Gastrocnemius medialis (tissue), 4 donors: ENCODE results near the gene PXK. TPM values are rescaled to one million over a fixed set of nuclear protein-coding genes. Genes with fewer than 3 reads are reported as not detected.
A peak's percentile ranks its signal among the peaks of the same experiment; 100 is the strongest.

Experiments
- ATAC-seq, 2 donors: fragments of 150-250 bp; one replicate each; pipeline ENCODE4 v1.9.1; 2016
- DNase-seq, 2 donors: peaks; one replicate each; pipeline ENCODE4 v3.0.0-alpha.2; 2019
- H3K27ac ChIP-seq, 4 donors: fragments of 200-600 bp; sonication (generic); 1 replicate in 1 of 4; 2 replicates in 3 of 4; pipeline ENCODE4 v1.5.1; 2016 to 2018; ENCODE audit warnings: mild to moderate bottlenecking in 2 of 4, moderate library complexity in 1 of 4
- H3K27me3 ChIP-seq, 3 donors: fragments of 200-600 bp; sonication (generic) in 2 of 3; 1 replicate in 1 of 3; 2 replicates in 2 of 3; pipeline versions ENCODE4 v1.5.1 to v1.6.0; 2016 to 2019; ENCODE audit warnings: mild to moderate bottlenecking in 1 of 3, moderate library complexity in 1 of 3
- H3K36me3 ChIP-seq, 2 donors: fragments of 200-600 bp; sonication (generic) in 1 of 2; one replicate each; pipeline ENCODE4 v1.5.1; 2017 to 2018
- H3K4me1 ChIP-seq, 2 donors: fragments of 200-600 bp; sonication (generic) in 1 of 2; one replicate each; pipeline ENCODE4 v1.5.1; 2016 to 2017; ENCODE audit warnings: mild to moderate bottlenecking in 2 of 2
- H3K4me3 ChIP-seq, 4 donors: fragments of 200-600 bp; sonication (generic) in 3 of 4; 1 replicate in 1 of 4; 2 replicates in 3 of 4; pipeline ENCODE4 v1.5.1; 2016 to 2019; ENCODE audit warnings: mild to moderate bottlenecking in 2 of 4
- H3K9me3 ChIP-seq, 3 donors: fragments of 200-600 bp; sonication (generic) in 2 of 3; 1 replicate in 1 of 3; 2 replicates in 2 of 3; pipeline ENCODE4 v1.5.1; 2016 to 2019
- POLR2A ChIP-seq, 2 donors: fragments of 450-650 bp; IDR thresholded peaks; one replicate each; pipeline ENCODE4 v1.6.1; 2017; ENCODE audit warnings: antibody characterized with exemption in 2 of 2, mild to moderate bottlenecking in 2 of 2, moderate library complexity in 2 of 2
- in situ Hi-C, 4 donors: fragments of 200-750 bp; cut with MboI; loops; one replicate each; pipeline versions ENCODE4 v1.15.0 to v1.8.0; 2017; ENCODE audit warnings: low sequenced_read_pairs in 4 of 4
- intact Hi-C: fragments of 100-400 bp; cut with DNase I; formaldehyde crosslinking; loops from one replicate; pipeline ENCODE4 v1.15.1; 2023; ENCODE audit warnings: low total_unique reads
- total RNA-seq, 4 donors: library from RNA; depleted of rRNA; stranded (reverse); fragments of >200 nt; gene quantifications; one replicate each; pipeline versions ENCODE4 v1.1.0 to v1.2.3, GENCODE V29; 2016
- TF ChIP-seq, protein P1 (sequence below), 5 experiments: fragments of 450-650 bp in 3 of 5; fragments of 200-600 bp in 2 of 5; sonication (generic) in 2 of 5; IDR thresholded peaks in 4 of 5; conservative IDR thresholded peaks in 1 of 5; 1 replicate in 4 of 5; 2 replicates in 1 of 5; pipeline ENCODE4 v1.5.1; 2016 to 2019; ENCODE audit warnings: antibody characterized with exemption in 5 of 5, mild to moderate bottlenecking in 3 of 5, moderate library complexity in 3 of 5

The PXK gene
- total RNA-seq, 4 donors from 2014 or later = 21.6 to 33.6 (median 24.4) TPM

DNA sequence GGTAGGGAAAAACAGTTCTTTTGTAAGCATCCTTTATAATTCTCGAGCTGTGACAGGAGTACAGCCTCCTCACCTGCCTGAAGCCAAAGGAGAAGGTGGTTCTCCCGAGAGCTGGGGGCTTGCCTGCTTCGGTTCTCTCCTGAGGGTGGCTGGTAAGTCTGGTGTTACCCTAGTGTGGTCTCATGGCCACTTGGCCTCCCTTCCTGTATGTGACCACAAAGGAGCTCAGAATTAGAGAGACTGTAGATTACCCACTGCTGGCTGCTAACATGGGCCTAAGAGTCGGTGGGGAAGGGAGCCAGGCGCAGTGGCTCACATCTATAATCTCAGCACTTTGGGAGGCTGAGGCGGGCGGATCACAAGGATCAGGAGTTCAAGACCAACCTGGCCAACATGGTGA lies 88.3 kb downstream of the PXK start:
- TF ChIP-seq, protein P1, sequence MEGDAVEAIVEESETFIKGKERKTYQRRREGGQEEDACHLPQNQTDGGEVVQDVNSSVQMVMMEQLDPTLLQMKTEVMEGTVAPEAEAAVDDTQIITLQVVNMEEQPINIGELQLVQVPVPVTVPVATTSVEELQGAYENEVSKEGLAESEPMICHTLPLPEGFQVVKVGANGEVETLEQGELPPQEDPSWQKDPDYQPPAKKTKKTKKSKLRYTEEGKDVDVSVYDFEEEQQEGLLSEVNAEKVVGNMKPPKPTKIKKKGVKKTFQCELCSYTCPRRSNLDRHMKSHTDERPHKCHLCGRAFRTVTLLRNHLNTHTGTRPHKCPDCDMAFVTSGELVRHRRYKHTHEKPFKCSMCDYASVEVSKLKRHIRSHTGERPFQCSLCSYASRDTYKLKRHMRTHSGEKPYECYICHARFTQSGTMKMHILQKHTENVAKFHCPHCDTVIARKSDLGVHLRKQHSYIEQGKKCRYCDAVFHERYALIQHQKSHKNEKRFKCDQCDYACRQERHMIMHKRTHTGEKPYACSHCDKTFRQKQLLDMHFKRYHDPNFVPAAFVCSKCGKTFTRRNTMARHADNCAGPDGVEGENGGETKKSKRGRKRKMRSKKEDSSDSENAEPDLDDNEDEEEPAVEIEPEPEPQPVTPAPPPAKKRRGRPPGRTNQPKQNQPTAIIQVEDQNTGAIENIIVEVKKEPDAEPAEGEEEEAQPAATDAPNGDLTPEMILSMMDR (IDR thresholded peaks at IDR 0.05 in 4 of 5, conservative IDR thresholded peaks at IDR 0.05 in 1 of 5) = no peak
- TF ChIP-seq POLR2A (IDR thresholded peaks at IDR 0.05) = no peak
- ATAC-seq = no peak
- Histone ChIP-seq H3K9me3 (no peaks in the 10 kb centered on the region), H3K27me3 (no peaks in the 10 kb centered on the region), H3K4me3 (no peak overlapping the region), H3K4me1 (peaks cover 0 to 18% of the 10 kb centered on the region in 2 donors), H3K27ac (peak overlapping the region in 2 of 4 donors; percentile 72 to 78), H3K36me3 (peaks cover 0 to 31% of the 10 kb centered on the region in 2 donors)
- intact Hi-C loops = no loop called here
- in situ Hi-C loops = no loop called here
- DNase-seq = no peak

DNA sequence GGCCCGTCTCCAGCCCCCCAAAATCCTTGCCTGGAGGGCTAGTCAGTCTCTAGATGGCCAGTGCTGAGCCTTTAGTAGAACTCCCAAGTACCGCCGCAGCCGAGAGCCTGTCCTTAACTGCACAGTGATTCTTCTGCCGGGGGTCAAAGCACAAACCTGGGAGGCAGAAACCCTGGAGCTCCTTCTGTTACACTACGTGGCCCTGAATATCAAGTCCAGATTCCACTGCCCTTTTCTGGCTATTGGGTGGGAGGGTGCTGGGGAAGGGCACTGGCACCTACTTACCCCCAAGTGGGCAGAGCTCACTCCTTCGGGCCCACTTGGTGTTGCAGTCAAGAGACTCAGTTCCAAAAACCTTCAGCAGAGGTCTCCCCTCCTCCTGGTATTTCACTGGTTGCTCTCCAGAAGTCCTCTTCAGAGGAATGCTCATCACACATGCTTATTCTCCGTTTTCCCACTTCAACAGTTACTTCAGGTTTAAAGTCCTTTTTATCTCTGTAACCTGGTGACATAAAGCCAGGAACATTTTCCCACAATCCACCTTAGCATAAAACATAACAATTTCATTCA lies 90.1 kb downstream of the PXK start:
- Histone ChIP-seq H3K9me3 (no peaks in the 10 kb centered on the region), H3K27me3 (no peaks in the 10 kb centered on the region), H3K36me3 (peaks cover 0 to 49% of the 10 kb centered on the region in 2 donors), H3K27ac (no peak overlapping the region), H3K4me3 (no peak overlapping the region), H3K4me1 (peaks cover 0 to 18% of the 10 kb centered on the region in 2 donors)
- DNase-seq (no peak), ATAC-seq (no peak)
- TF ChIP-seq, protein P1 (IDR thresholded peaks at IDR 0.05 in 4 of 5, conservative IDR thresholded peaks at IDR 0.05 in 1 of 5) = no peak
- no peak for TF ChIP-seq POLR2A (IDR thresholded peaks at IDR 0.05)
- intact Hi-C loops (no loop called here), in situ Hi-C loops (no loop called here)

DNA sequence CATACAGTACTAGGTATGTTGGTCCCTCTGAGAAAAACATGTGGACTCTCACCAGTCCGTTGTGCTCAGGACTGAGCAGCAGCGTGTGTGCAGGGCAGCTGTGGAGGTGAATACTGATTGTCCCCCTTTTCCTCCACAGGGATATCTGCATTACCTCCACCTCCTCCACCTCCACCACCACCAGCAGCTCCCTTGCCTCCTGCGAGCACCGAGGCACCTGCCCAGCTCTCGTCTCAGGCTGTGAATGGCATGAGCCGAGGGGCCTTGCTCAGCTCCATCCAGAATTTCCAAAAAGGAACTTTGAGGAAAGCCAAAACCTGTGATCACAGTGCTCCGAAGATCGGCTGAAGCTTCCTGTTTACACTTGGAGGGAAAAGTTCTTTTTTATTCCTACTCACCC lies 91.9 kb downstream of the PXK start:
- no peak overlapping the region for H3K4me3 ChIP-seq
- peak overlapping the region in 1 of 4 donors; percentile 33 for H3K27ac ChIP-seq
- ATAC-seq = no peak
- peaks cover 3 to 67% of the 10 kb centered on the region in 2 donors for H3K36me3 ChIP-seq
- TF ChIP-seq POLR2A (IDR thresholded peaks at IDR 0.05) = no peak
- TF ChIP-seq, protein P1 (IDR thresholded peaks at IDR 0.05 in 4 of 5, conservative IDR thresholded peaks at IDR 0.05 in 1 of 5) = no peak
- intact Hi-C loops = no loop called here
- in situ Hi-C loops = no loop called here
- no peaks in the 10 kb centered on the region for H3K27me3 ChIP-seq
- no peaks in the 10 kb centered on the region for H3K9me3 ChIP-seq
- peaks cover 0 to 18% of the 10 kb centered on the region in 2 donors for H3K4me1 ChIP-seq
- DNase-seq = no peak

DNA sequence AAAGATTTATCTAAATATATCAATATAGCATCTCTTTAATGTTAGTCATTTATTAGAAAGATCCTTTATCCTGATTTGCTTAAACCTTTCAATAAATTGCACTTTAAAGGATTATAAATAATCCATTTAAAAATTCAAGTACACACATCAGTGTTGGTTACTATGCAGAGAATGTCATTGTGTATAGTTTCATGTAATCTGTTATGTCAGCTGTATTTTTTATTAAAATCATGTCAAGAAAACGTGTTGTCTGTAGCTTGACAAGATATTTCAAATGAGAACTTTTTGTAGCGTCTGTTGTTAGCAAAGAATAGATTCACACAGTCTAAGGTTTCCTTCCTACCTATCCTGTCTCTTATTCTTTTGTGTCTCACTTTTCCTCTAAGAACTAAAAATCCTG lies 93.1 kb downstream of the PXK start:
- Histone ChIP-seq H3K36me3 (peaks cover 3 to 78% of the 10 kb centered on the region in 2 donors), H3K4me3 (no peak overlapping the region), H3K27ac (peak overlapping the region in 1 of 4 donors; percentile 3), H3K9me3 (no peaks in the 10 kb centered on the region), H3K4me1 (peaks cover 0 to 11% of the 10 kb centered on the region in 2 donors), H3K27me3 (no peaks in the 10 kb centered on the region)
- no peak for ATAC-seq
- intact Hi-C loops (no loop called here), in situ Hi-C loops (no loop called here)
- no peak for DNase-seq
- no peak for TF ChIP-seq POLR2A (IDR thresholded peaks at IDR 0.05)
- TF ChIP-seq, protein P1 (IDR thresholded peaks at IDR 0.05 in 4 of 5, conservative IDR thresholded peaks at IDR 0.05 in 1 of 5) = no peak
